GM21381 (cell line): ENCODE data around the gene SEC31A.

Experiments
- ATAC-seq: cut with Tn5 transposase; IDR thresholded peaks from one replicate; pipeline ENCODE4 v1.9.1; 2021; ENCODE audit warnings: mild to moderate bottlenecking, moderate library complexity; ENCODE audit not compliant: unreplicated experiment

SEC31A gene

GRCh38 chr4:82770607-82771006 lies 120.3 kb downstream of the SEC31A start:
- no peak for ATAC-seq
